Activated T-helper 2 cell treated with anti-CD3 and anti-CD28 coated beads, Interferon-gamma antibody, Interleukin-2, Interleukin-4, amounts not matched to agents 10 μg/mL and 5 μg/mL and 100 μg/mL, durations not matched to agents 14 hours and 24 hours and 36 hours (primary cell): ENCODE results near the gene RNF213. TPM values are rescaled to one million over a fixed set of nuclear protein-coding genes. Genes with fewer than 3 reads are reported as not detected.

Experiments used
- DNase-seq: peaks from one replicate; pipeline ENCODE4 v3.0.0; 2021; ENCODE audit warnings: low spot score
- H3K27ac Mint-ChIP-seq: one replicate; pipeline ENCODE4 v1.8.0; 2021; ENCODE audit warnings: mixed read lengths
- H3K27me3 Mint-ChIP-seq: one replicate; pipeline ENCODE4 v1.8.0; 2021; ENCODE audit warnings: low read depth, mixed read lengths
- H3K36me3 Mint-ChIP-seq: one replicate; pipeline ENCODE4 v1.8.0; 2021; ENCODE audit warnings: low read depth, mixed read lengths
- H3K4me1 Mint-ChIP-seq: one replicate; pipeline ENCODE4 v1.8.0; 2021; ENCODE audit warnings: low read depth, mixed read lengths
- H3K4me3 Mint-ChIP-seq: one replicate; pipeline ENCODE4 v1.8.0; 2021; ENCODE audit warnings: low read depth, mild to moderate bottlenecking, moderate library complexity, mixed read lengths
- H3K9me3 Mint-ChIP-seq: one replicate; pipeline ENCODE4 v1.8.0; 2021; ENCODE audit warnings: mixed read lengths
- intact Hi-C: fragments of 100-400 bp; cut with micrococcal nuclease; formaldehyde crosslinking; loops from one replicate; pipeline ENCODE4 v1.15.1; 2023
- total RNA-seq: library from RNA; stranded (reverse); gene quantifications from 2 replicates; pipeline ENCODE4 v1.2.3, GENCODE V29; 2022

The RNF213 gene
- total RNA-seq, 1 donor from 2014 or later: 297 TPM

GRCh38 chr17:80219763-80220053 is 40.9 kb upstream of the RNF213 start:
- Mint-ChIP-seq H3K4me1 (peaks cover 24% of the 10 kb centered on the region), H3K36me3 (peaks cover 20% of the 10 kb centered on the region), H3K9me3 (no peaks in the 10 kb centered on the region), H3K4me3 (peak overlapping the region; percentile 87), H3K27me3 (no peaks in the 10 kb centered on the region), H3K27ac (peak overlapping the region; percentile 83)
- intact Hi-C loops: loop anchor here (2.0 to 5.0 kb wide), 2 partner anchors 35 to 48 kb away; no protein-coding TSS in a partner anchor
- DNase-seq: no peak

- peak; percentile 41 for DNase-seq
- Mint-ChIP-seq H3K27me3 (no peaks in the 10 kb centered on the region), H3K27ac (peak within 1 kb of the TSS; percentile 83), H3K36me3 (peaks cover 20% of the 10 kb centered on the region), H3K9me3 (no peaks in the 10 kb centered on the region), H3K4me3 (peak within 1 kb of the TSS; percentile 87), H3K4me1 (peaks cover 24% of the 10 kb centered on the region)
- intact Hi-C loops: no loop called here
These were observed 40.5 kb upstream of the RNF213 start, which contains the start of the genes SGSH and SLC26A11 for GRCh38 chr17:80220054-80220735. Gene SGSH, minus strand, starts transcription at chr17:80220333. Its CDS starts 20 bp downstream, at chr17:80220313. Gene SLC26A11, plus strand, starts transcription at chr17:80220427. Its CDS starts 1,134 bp downstream, at chr17:80221561.

GRCh38 chr17:80220736-80221215 is 39.9 kb upstream of the RNF213 start:
- no peaks in the 10 kb centered on the region for H3K27me3 Mint-ChIP-seq
- peak overlapping the region; percentile 81 for H3K4me3 Mint-ChIP-seq
- no peak for DNase-seq
- peaks cover 18% of the 10 kb centered on the region for H3K36me3 Mint-ChIP-seq
- intact Hi-C loops: no loop called here
- no peak overlapping the region for H3K27ac Mint-ChIP-seq
- H3K9me3 Mint-ChIP-seq: no peaks in the 10 kb centered on the region
- peaks cover 24% of the 10 kb centered on the region for H3K4me1 Mint-ChIP-seq

GRCh38 chr17:80221351-80222105 is 39.1 kb upstream of the RNF213 start:
- peak overlapping the region; percentile 81 for H3K4me3 Mint-ChIP-seq
- H3K9me3 Mint-ChIP-seq: no peaks in the 10 kb centered on the region
- peak overlapping the region; percentile 47 for H3K27ac Mint-ChIP-seq
- no peaks in the 10 kb centered on the region for H3K27me3 Mint-ChIP-seq
- H3K4me1 Mint-ChIP-seq: peaks cover 24% of the 10 kb centered on the region
- intact Hi-C loops: no loop called here
- no peak for DNase-seq
- peaks cover 11% of the 10 kb centered on the region for H3K36me3 Mint-ChIP-seq

GRCh38 chr17:80222376-80223141 is 38.1 kb upstream of the RNF213 start:
- Mint-ChIP-seq H3K4me1 (peaks cover 21% of the 10 kb centered on the region), H3K27me3 (no peaks in the 10 kb centered on the region), H3K4me3 (peak overlapping the region; percentile 42), H3K36me3 (peaks cover 3% of the 10 kb centered on the region), H3K9me3 (no peaks in the 10 kb centered on the region), H3K27ac (no peak overlapping the region)
- no peak for DNase-seq
- intact Hi-C loops: no loop called here

GRCh38 chr17:80223142-80223815 is 37.4 kb upstream of the RNF213 start:
- no peak overlapping the region for H3K27ac Mint-ChIP-seq
- no peak for DNase-seq
- no peaks in the 10 kb centered on the region for H3K27me3 Mint-ChIP-seq
- H3K9me3 Mint-ChIP-seq: no peaks in the 10 kb centered on the region
- H3K4me1 Mint-ChIP-seq: peaks cover 21% of the 10 kb centered on the region
- intact Hi-C loops: no loop called here
- no peaks in the 10 kb centered on the region for H3K36me3 Mint-ChIP-seq
- H3K4me3 Mint-ChIP-seq: peak overlapping the region; percentile 42

- no peak for DNase-seq
- no peak overlapping the region for H3K27ac Mint-ChIP-seq
- peaks cover 15% of the 10 kb centered on the region for H3K4me1 Mint-ChIP-seq
- H3K4me3 Mint-ChIP-seq: no peak overlapping the region
- intact Hi-C loops: no loop called here
- no peaks in the 10 kb centered on the region for H3K9me3 Mint-ChIP-seq
- no peaks in the 10 kb centered on the region for H3K36me3 Mint-ChIP-seq
- no peaks in the 10 kb centered on the region for H3K27me3 Mint-ChIP-seq
These were observed 36.7 kb upstream of the RNF213 start for GRCh38 chr17:80223838-80224497.

GRCh38 chr17:80224683-80225082 is 36.0 kb upstream of the RNF213 start:
- H3K36me3 Mint-ChIP-seq: no peaks in the 10 kb centered on the region
- no peak overlapping the region for H3K4me3 Mint-ChIP-seq
- DNase-seq: no peak
- H3K9me3 Mint-ChIP-seq: no peaks in the 10 kb centered on the region
- intact Hi-C loops: no loop called here
- peaks cover 12% of the 10 kb centered on the region for H3K4me1 Mint-ChIP-seq
- H3K27me3 Mint-ChIP-seq: no peaks in the 10 kb centered on the region
- H3K27ac Mint-ChIP-seq: no peak overlapping the region

- H3K9me3 Mint-ChIP-seq: no peaks in the 10 kb centered on the region
- no peak for DNase-seq
- H3K36me3 Mint-ChIP-seq: no peaks in the 10 kb centered on the region
- H3K27me3 Mint-ChIP-seq: no peaks in the 10 kb centered on the region
- peaks cover 12% of the 10 kb centered on the region for H3K4me1 Mint-ChIP-seq
- intact Hi-C loops: no loop called here
- no peak overlapping the region for H3K27ac Mint-ChIP-seq
- H3K4me3 Mint-ChIP-seq: no peak overlapping the region
These were observed 35.4 kb upstream of the RNF213 start for GRCh38 chr17:80225230-80225629.

- Mint-ChIP-seq H3K27me3 (no peaks in the 10 kb centered on the region), H3K4me3 (no peak overlapping the region), H3K36me3 (peaks cover 7% of the 10 kb centered on the region), H3K4me1 (peaks cover 10% of the 10 kb centered on the region), H3K27ac (no peak overlapping the region), H3K9me3 (peaks cover 9% of the 10 kb centered on the region)
- intact Hi-C loops: no loop called here
- DNase-seq: no peak
These were observed 33.5 kb upstream of the RNF213 start for GRCh38 chr17:80227156-80227555.

- peaks cover 10% of the 10 kb centered on the region for H3K4me1 Mint-ChIP-seq
- no peak for DNase-seq
- H3K36me3 Mint-ChIP-seq: peaks cover 12% of the 10 kb centered on the region
- no peak overlapping the region for H3K4me3 Mint-ChIP-seq
- H3K9me3 Mint-ChIP-seq: peaks cover 14% of the 10 kb centered on the region
- no peaks in the 10 kb centered on the region for H3K27me3 Mint-ChIP-seq
- no peak overlapping the region for H3K27ac Mint-ChIP-seq
- intact Hi-C loops: no loop called here
These were observed 33.0 kb upstream of the RNF213 start for GRCh38 chr17:80227666-80228065.

GRCh38 chr17:80228477-80228876 is 32.2 kb upstream of the RNF213 start:
- H3K4me1 Mint-ChIP-seq: peaks cover 7% of the 10 kb centered on the region
- H3K27ac Mint-ChIP-seq: no peak overlapping the region
- H3K9me3 Mint-ChIP-seq: peaks cover 18% of the 10 kb centered on the region
- H3K36me3 Mint-ChIP-seq: peaks cover 17% of the 10 kb centered on the region
- no peak for DNase-seq
- no peak overlapping the region for H3K4me3 Mint-ChIP-seq
- H3K27me3 Mint-ChIP-seq: no peaks in the 10 kb centered on the region
- intact Hi-C loops: no loop called here
